ENCODE measurements around the gene PSMD3. TPM values are rescaled to one million over a fixed set of nuclear protein-coding genes. Genes with fewer than 3 reads are reported as not detected.

PSMD3 gene
- polyA plus RNA-seq, 2 of the 4 experiments (the other 2 are of a cell fraction) = 87.7 to 193 TPM

DNA sequence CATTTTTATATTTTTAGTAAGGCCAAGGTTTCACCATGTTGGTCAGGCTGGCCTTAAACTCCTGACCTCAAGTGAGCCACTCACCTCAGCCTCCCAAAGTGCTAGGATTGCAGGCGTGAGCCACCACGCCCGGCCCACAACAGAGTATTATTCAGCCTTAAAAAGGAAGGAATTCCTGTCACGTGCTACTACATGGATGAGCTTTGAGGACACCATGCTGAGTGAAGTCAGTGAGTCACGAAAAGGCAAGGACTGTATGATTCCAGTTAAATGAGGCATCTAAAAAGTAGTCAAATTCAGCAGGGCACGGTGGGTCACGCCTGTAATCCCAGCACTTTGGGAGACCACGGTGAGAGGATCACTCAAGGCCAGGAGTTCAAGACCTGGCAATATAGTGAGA lies 44.3 kb downstream of the PSMD3 start (continued):
- no peak for TF ChIP-seq ELK1 (IDR thresholded peaks at IDR 0.05; ENCODE audit: low read depth, low read length)
- TF ChIP-seq FOSB (CRISPR knock-in tag; IDR thresholded peaks at IDR 0.05) = no peak

- Histone ChIP-seq H3K27ac (peak overlapping the region in 1 of 2 experiments; percentile 9; a peak in 1 of 6 replicates), H3K4me3 (no peak overlapping the region), H3K9me3 (no peaks in the 10 kb centered on the region), H3K4me2 (no peak overlapping the region), H3K4me1 (peaks cover 37% of the 10 kb centered on the region)
- DNase-seq (ENCODE audit: low read depth in 1 of 2, low spot score in 1 of 2) = no peak
- WGBS (ENCODE audit: missing lambda C conversion rate) = 93% methylated on average over 2 of the region's 2 CpGs
- ATAC-seq = no peak
- ChIA-PET CTCF (interaction anchor here (0.6 to 23.2 kb wide), 24 partner anchors 14 to 1756 kb away, joined by 3 to 625 read pairs (median 12); partner anchors contain the start of genes CSF3, GSDMA, MED24 and THRA), POLR2A (interaction anchor here (1.1 kb wide), 1 partner anchor 45 kb away, joined by 3 read pairs; the partner anchor contains the start of gene PSMD3)
- no peak for FAIRE-seq
- TF ChIP-seq HOXA7 (CRISPR knock-in tag; IDR thresholded peaks at IDR 0.05) = no peak
- TF ChIP-seq MAFK (IDR thresholded peaks at IDR 0.05; ENCODE audit: partially characterized antibody) = no peak
- no peak for TF ChIP-seq FOSL2 (IDR thresholded peaks at IDR 0.05)
- no peak for TF ChIP-seq FOSL2 (CRISPR knock-in tag; IDR thresholded peaks at IDR 0.05)
- TF ChIP-seq TP53 (CRISPR knock-in tag; IDR thresholded peaks at IDR 0.05) = no peak
- no peak for TF ChIP-seq RCOR1 (IDR thresholded peaks at IDR 0.05; ENCODE audit: low read depth, low read length)
- TF ChIP-seq, protein P1, sequence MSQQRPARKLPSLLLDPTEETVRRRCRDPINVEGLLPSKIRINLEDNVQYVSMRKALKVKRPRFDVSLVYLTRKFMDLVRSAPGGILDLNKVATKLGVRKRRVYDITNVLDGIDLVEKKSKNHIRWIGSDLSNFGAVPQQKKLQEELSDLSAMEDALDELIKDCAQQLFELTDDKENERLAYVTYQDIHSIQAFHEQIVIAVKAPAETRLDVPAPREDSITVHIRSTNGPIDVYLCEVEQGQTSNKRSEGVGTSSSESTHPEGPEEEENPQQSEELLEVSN (IDR thresholded peaks at IDR 0.05; ENCODE audit: borderline replicate concordance, low read depth) = no peak
- TF ChIP-seq HDAC2 (IDR thresholded peaks at IDR 0.05) = no peak
- TF ChIP-seq EHF (CRISPR knock-in tag; IDR thresholded peaks at IDR 0.05) = no peak
- TF ChIP-seq, protein P2, sequence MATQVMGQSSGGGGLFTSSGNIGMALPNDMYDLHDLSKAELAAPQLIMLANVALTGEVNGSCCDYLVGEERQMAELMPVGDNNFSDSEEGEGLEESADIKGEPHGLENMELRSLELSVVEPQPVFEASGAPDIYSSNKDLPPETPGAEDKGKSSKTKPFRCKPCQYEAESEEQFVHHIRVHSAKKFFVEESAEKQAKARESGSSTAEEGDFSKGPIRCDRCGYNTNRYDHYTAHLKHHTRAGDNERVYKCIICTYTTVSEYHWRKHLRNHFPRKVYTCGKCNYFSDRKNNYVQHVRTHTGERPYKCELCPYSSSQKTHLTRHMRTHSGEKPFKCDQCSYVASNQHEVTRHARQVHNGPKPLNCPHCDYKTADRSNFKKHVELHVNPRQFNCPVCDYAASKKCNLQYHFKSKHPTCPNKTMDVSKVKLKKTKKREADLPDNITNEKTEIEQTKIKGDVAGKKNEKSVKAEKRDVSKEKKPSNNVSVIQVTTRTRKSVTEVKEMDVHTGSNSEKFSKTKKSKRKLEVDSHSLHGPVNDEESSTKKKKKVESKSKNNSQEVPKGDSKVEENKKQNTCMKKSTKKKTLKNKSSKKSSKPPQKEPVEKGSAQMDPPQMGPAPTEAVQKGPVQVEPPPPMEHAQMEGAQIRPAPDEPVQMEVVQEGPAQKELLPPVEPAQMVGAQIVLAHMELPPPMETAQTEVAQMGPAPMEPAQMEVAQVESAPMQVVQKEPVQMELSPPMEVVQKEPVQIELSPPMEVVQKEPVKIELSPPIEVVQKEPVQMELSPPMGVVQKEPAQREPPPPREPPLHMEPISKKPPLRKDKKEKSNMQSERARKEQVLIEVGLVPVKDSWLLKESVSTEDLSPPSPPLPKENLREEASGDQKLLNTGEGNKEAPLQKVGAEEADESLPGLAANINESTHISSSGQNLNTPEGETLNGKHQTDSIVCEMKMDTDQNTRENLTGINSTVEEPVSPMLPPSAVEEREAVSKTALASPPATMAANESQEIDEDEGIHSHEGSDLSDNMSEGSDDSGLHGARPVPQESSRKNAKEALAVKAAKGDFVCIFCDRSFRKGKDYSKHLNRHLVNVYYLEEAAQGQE (IDR thresholded peaks at IDR 0.05) = no peak
- TF ChIP-seq KDM1A (IDR thresholded peaks at IDR 0.05; ENCODE audit: low read depth) = no peak
- TF ChIP-seq EP300 (IDR thresholded peaks at IDR 0.05) = no peak
- TF ChIP-seq NFE2L2 (conservative IDR thresholded peaks at IDR 0.05; ENCODE audit: low read length) = no peak
- no peak for TF ChIP-seq CBX2 (IDR thresholded peaks at IDR 0.05; ENCODE audit: borderline replicate concordance, low read depth)
These were observed 45.0 kb downstream of the PSMD3 start for GRCh38 chr17:40025559-40025958.

DNA sequence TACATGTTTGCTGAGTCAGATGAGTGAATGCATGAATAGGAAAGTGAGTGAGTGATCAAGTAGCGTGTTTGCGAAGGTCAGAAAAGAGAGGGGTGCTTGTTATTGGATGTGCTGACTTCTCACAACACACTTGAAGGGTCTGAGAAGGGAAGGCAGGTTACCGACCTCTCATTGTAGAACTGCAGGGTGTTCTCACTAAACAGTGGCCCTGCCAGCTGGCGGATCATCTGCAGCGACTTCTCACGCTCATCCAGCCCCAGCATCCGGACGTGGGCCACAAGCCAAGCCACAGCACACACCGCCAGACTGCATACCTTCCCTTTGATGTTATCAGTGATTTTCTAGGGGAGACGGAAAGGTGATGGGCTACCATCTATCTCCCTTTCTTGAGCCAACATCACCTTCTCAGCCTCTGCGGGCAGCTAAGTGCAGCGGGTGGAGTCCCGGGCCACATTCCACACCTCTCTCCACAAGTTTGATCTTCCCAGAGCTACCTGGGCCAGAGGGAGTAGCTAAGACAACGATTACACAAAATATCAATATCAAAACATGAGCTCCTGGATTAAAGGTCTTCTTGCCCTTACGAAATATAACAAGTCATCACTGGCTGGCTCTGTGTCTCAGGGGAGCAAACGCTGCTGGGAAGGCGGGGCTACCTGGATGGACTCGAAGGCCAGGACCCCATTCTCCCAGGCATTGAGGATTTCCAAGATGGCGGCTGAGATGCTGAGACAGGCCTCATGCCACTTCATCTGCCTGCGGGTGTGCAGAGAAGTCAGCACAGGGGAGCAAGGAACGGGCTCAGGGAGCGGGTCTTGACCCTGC lies 45.6 kb downstream of the PSMD3 start:
- ChIA-PET POLR2A (no interaction called here), CTCF (interaction anchor here (0.6 to 23.2 kb wide), 51 partner anchors 13 to 404 kb away, joined by 3 to 625 read pairs (median 5); partner anchors contain the start of genes CASC3, CSF3, GSDMA and MED24)
- 91% methylated on average over 21 of the region's 22 CpGs for WGBS (ENCODE audit: missing lambda C conversion rate)
- H3K4me3 ChIP-seq = no peak overlapping the region
- H3K27ac ChIP-seq = peak overlapping the region; percentile 30 to 56; a peak in 3 of 6 replicates
- no peak for ATAC-seq
- no peak for FAIRE-seq
- no peaks in the 10 kb centered on the region for H3K9me3 ChIP-seq
- H3K4me1 ChIP-seq = peaks cover 31% of the 10 kb centered on the region
- no peak for DNase-seq (ENCODE audit: low read depth in 1 of 2, low spot score in 1 of 2)
- peak; percentile 31 for TF ChIP-seq MAFK (IDR thresholded peaks at IDR 0.05; ENCODE audit: partially characterized antibody)
- no peak for TF ChIP-seq HOXA7 (CRISPR knock-in tag; IDR thresholded peaks at IDR 0.05)
- no peak for TF ChIP-seq POLR2A (IDR thresholded peaks at IDR 0.05; ENCODE audit: low read length)
- H3K4me2 ChIP-seq = no peak overlapping the region
